Nucleus accumbens (tissue), 56 donors: ENCODE data around the gene TMEM200B.
"Not testable (repeated sequence)": the region's sequence is repeated elsewhere in the genome, so short reads cannot be mapped to it uniquely, and the experiment has no call there.

Experiments
- DNase-seq, 56 donors: peaks; one replicate each; lab custom pipeline; 2025; lab: John Stamatoyannopoulos, UW

TMEM200B gene

DNA sequence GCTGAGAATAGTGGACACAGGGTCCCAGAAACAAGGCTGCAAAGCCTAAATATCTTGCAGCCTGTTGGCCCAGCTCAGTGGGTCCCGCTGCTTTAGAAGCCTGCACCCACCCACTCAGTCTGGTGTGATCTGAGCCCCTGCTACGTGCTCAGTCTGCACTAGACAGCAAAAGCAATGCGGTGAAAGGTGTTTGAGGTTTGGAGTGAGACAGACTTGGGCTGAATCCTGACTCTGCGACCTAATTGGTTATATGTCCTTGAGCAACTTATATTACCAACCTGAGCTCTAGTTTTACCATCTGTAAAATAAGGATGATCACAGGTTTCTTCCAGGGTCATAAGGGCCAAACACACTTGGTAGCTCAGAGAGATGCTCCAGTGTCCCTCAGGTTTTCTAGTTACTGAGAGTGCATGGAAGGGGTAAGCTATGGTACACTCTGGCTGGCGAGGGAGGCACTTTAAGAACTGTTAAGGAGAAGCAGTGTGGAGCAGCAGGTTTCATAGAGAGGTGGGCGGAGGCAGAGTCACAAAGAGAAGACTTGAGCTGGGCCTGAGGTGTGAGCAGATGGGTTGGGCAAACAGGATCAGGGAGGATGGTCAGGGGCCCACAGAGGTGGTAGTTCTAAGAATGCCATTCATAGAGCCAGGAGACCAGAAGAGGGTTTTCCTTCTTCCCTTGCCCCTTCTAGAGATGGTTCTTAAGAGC, 10.1 kb downstream of the TMEM200B start:
- DNase-seq: peak in 3 of 56 donors; percentile 13 to 21 (median 17)

DNA sequence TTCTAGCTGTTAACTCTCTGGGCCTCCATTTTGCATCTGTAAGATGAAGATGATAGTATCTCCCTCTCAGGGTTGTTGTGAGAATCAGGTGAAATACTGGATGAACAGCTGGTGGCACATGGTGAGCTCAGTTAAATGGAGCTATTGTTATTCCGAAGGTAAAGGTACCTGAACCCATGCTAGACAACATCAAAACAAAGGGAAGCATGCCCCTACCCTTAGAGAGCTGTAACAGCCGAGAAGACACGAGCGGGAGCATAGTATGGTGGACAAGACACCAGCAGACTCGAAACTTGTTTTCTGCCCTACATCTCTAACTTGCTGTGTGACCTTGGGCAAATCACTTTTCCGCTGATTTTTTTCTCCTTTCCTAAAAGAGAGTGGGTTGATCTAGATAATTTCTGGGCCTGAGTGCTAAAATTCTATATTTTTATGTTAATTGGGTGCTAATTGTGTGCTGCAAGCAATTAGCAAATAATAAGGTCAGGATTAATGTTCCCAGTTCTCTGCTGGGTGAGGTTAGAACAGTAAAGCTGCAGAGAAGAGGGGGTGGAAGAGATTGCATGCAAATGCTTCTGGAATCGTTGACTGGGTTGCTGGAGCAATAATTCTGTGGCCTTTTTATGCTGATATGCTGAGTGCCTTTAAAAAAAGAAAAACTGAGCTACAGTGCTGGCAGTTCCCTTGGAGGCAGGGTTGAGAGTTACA, 10.8 kb downstream of the TMEM200B start:
- DNase-seq: peak in 4 of 56 donors; percentile 13 to 33 (median 20)

- DNase-seq: not testable (repeated sequence)
Observed at GRCh38 chr1:29108041-29108440, 15.7 kb downstream of the TMEM200B start.

DNA sequence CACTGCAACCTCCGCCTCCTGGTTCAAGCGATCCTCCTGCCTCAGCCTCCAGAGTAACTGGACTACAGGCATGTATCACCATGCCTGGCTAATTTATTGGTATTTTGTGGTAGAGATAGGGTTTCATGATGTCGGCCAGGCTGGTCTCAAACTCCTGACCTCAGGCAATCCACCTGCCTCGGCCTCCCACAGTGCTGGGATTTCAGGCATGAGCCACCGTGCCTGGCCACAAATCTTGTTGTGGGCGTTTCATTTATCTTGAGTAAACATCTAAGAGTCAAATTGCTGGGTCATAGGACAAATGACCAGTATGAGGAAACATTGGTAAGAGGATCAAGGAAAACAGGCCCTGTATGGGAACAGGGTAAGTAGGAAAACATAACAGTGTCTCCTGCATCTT, 17.9 kb downstream of the TMEM200B start:
- DNase-seq: no peak

DNA sequence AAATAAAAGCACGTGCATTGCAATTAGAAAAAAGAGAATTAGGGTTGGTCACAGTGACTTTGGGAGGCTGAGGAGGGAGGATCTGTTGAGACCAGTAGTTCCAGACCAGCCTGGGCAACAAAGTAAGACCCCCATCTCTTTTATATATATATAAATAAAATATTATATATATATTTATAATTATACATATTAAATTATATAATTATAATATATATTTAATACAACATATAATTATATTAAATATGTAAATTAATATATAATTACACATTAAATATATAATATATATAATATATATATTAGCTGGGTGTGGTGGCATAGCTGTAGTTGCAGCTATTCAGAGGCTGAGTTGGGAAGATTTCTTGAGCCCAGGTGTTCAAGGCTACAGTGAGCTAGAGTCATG, 23.2 kb downstream of the TMEM200B start:
- DNase-seq: no peak

DNA sequence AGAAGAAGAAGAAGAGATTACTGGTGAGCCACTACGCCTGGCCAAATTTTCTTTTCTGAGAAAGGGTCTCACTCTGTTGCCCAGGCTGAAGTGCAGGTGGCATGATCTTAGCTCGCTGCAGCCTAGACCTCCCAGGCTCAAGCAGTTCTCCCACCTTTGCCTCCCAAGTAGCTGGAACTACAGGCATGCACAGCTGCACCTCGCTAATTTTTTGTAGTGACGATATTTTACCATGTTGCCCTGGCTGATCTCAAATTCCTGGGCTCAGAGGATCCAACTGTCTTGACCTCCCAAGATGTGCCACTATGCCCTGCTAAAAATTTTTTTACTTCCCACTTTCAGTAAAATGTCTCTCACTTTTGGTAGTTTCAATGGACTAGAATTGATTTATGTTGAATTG, 24.4 kb downstream of the TMEM200B start:
- no peak for DNase-seq

GRCh38 chr1:29096231-29096886, 27.3 kb downstream of the TMEM200B start:
- no peak for DNase-seq

GRCh38 chr1:29094954-29095353, 28.7 kb downstream of the TMEM200B start:
- DNase-seq: no peak

DNA sequence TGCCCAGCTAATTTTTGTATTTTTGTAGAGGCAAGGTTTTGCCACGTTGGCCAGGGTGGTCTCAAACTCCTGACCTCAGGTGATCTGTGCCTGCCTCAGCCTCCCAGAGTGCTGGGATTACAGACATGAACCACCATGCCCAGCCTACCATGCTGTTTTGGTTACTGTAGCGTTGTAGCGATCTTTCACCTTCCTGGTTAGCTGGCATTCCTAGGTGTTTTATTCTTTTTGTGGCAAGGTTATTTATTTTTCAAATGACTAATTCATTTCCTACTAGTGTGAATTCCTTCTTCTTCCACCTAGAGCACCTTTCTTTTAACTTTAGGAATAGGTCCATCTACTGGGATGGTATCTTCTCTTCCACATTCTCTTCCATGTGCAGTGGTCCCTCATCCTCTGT, 29.3 kb downstream of the TMEM200B start:
- no peak for DNase-seq

DNA sequence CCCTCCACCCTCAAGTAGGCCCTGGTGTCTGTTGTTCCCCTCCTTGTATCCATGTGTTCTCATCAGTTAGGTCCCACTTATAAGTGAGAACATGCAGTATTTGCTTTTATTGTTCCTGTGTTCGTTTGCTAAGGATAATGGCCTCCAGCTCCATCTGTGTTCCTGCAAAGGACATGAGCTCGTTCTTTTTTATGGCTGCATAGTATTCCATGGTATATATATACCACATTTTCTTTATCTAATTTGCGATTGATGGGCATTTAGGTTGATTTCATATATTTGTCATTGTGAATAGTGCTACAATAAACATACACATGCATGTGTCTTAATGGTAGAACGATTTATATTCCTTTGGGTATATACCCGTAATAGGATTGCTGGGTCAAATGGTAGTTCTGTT, 31.0 kb downstream of the TMEM200B start:
- not testable (repeated sequence) for DNase-seq

- DNase-seq: no peak
Observed at GRCh38 chr1:29090937-29091618, 32.6 kb downstream of the TMEM200B start.

- no peak for DNase-seq
Observed at GRCh38 chr1:29084196-29084521, 39.5 kb downstream of the TMEM200B start.

GRCh38 chr1:29083317-29084195, 40.1 kb downstream of the TMEM200B start:
- no peak for DNase-seq

DNA sequence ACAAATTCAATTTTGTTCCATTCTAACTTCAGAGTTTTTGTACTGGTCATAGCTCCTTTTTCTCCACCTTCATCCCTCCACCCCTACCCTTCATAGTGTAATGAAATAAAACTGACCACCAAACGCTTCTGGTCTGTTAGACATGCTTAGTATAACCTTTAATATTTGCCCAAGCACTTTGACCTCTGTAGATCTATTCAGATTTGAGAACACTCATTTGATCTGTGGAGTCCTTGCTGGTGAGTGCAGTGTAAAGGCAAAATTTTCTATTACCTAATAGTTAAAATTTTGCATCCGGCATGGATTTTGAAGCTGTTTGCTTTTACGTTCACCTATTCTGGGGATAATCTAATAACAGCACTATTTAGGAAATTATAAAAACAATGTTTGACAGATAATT, 41.2 kb downstream of the TMEM200B start:
- no peak for DNase-seq

GRCh38 chr1:29081201-29081600, 42.5 kb downstream of the TMEM200B start:
- peak in 12 of 56 donors; percentile 0 to 27 (median 6) for DNase-seq

DNA sequence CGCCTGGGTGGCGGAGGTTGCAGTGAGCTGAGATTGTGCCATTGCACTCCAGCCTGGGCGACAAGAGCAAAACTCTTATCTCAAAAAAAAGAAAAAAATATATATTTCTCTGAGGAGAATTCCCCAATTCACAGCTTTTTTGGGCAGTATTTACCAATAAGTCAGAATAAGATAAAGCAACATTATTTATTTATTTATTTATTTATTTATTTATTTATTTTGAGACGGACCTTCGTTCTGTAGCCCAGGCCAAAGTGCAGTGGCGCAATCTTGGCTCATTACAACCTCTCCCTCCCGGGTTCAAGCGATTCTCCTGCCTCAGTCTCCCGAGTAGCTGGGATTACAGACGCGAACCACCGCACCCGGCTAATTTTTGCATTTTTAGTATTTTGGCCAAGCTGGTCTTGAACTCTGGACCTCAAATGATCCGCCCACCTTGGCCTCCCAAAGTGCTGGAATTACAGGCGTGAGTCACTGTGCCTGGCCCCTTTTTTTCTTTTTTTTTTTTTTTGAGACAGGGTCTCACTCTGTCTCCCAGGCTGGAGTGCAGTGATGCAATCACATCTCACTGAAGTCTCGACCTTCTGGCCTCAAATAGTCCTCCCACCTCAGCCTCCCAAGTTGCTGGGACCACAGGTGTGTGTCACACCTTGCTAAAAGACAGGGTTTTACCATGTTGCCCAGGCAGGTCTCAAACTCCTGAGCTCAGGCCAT, 43.6 kb downstream of the TMEM200B start:
- not testable (repeated sequence) for DNase-seq

DNA sequence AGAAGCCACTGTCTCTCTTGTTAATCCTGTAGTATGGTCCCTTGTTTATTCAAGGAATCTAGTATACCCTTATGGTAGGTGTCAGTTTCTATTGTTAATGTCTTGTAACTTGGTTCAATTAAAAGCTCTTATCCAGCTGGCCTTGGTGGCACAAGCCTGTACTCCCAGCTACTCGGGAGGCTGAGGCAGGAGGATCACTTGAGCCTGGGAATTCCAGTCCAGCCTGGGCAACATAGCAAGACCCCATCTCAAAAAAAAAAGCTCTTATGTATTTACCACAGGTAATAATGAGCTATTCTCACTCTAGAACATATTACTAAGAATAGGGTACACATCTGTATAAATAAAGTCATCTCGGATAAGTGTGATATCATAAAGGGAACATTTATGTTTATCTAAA, 46.5 kb downstream of the TMEM200B start:
- DNase-seq: no peak
